Testis (tissue), 3 donors: ENCODE measurements around the gene CERK. TPM values are rescaled to one million over a fixed set of nuclear protein-coding genes. Genes with fewer than 3 reads are reported as not detected.

Experiments
- DNase-seq: peaks from one replicate; pipeline ENCODE4 v3.0.0-alpha.2; 2019
- H3K27ac ChIP-seq, 2 donors: fragments of 200-600 bp; sonication (generic); one replicate each; pipeline ENCODE4 v1.5.1; 2019
- H3K27me3 ChIP-seq: fragments of 200-600 bp; sonication (generic); one replicate; pipeline ENCODE4 v1.5.1; 2019
- H3K36me3 ChIP-seq: fragments of 200-600 bp; sonication (generic); one replicate; pipeline ENCODE4 v1.5.1; 2017; ENCODE audit warnings: low read depth; ENCODE audit errors: missing control alignments
- H3K4me1 ChIP-seq: fragments of 200-600 bp; sonication (generic); one replicate; pipeline ENCODE4 v1.5.1; 2019
- H3K4me3 ChIP-seq, 2 donors: fragments of 200-600 bp; sonication (generic); one replicate each; pipeline ENCODE4 v1.5.1; 2017 to 2019
- H3K9me3 ChIP-seq: fragments of 200-600 bp; sonication (generic); one replicate; pipeline ENCODE4 v1.5.1; 2017
- CTCF ChIP-seq, 3 experiments: fragments of 450-650 bp in 2 of 3; fragments of 200-600 bp in 1 of 3; sonication (generic) in 1 of 3; IDR thresholded peaks; one replicate each; pipeline ENCODE4 v1.5.1; 2016 to 2019; ENCODE audit warnings: antibody characterized with exemption in 3 of 3, mild to moderate bottlenecking in 2 of 3, moderate library complexity in 1 of 3
- POLR2A ChIP-seq: fragments of 450-650 bp; IDR thresholded peaks from one replicate; pipeline ENCODE4 v1.6.1; 2017; ENCODE audit warnings: antibody characterized with exemption, mild to moderate bottlenecking, moderate library complexity
- WGBS, 2 donors: methylation state at CpG; one replicate each; pipeline ENCODE4 v1.1.5; 2018; 5-methylcytosine and 5-hydroxymethylcytosine counted together
- intact Hi-C: fragments of 100-400 bp; cut with DNase I; formaldehyde crosslinking; loops from one replicate; pipeline ENCODE4 v1.15.1; 2023; ENCODE audit warnings: low total_unique reads
- polyA plus RNA-seq: library from polyadenylated mRNA; stranded (reverse); fragments of 350-450 nt; fragmentation: Illumina TruSeq; extraction: RNeasy Lipid Tissue Mini Kit (QIAGEN cat#74804); gene quantifications from one replicate; pipeline ENCODE4 v1.2.3, GENCODE V29; 2014; ENCODE audit warnings: low read depth, low replicate concordance; ENCODE audit not compliant: insufficient read depth
- total RNA-seq, 2 donors: library from RNA; depleted of rRNA; stranded (reverse); fragments of >200 nt; gene quantifications; one replicate each; pipeline ENCODE4 v1.2.3, GENCODE V29; 2016

Gene CERK
- total and polyA plus RNA-seq, 3 donors from 2014 or later: 14.0 to 21.3 (median 17.0) TPM

- Histone ChIP-seq H3K4me3 (no peak overlapping the region), H3K27me3 (no peaks in the 10 kb centered on the region), H3K4me1 (no peaks in the 10 kb centered on the region), H3K27ac (no peak overlapping the region), H3K9me3 (no peaks in the 10 kb centered on the region), H3K36me3 (no peaks in the 10 kb centered on the region)
- intact Hi-C loops: no loop called here
- no peak for DNase-seq
- 84 to 91% methylated on average over 10 to 19 of the region's 20 CpGs for WGBS, 2 donors
- TF ChIP-seq POLR2A: no peak
- TF ChIP-seq CTCF (IDR thresholded peaks at IDR 0.05): no peak
These were observed 10.3 kb upstream of the CERK start for GRCh38 chr22:46748206-46748907.

- TF ChIP-seq CTCF (IDR thresholded peaks at IDR 0.05) (no peak), POLR2A (no peak)
- Histone ChIP-seq H3K4me1 (no peaks in the 10 kb centered on the region), H3K9me3 (no peaks in the 10 kb centered on the region), H3K27me3 (no peaks in the 10 kb centered on the region), H3K4me3 (no peak overlapping the region), H3K27ac (no peak overlapping the region), H3K36me3 (no peaks in the 10 kb centered on the region)
- intact Hi-C loops: no loop called here
- WGBS, 2 donors: 75 to 80% methylated on average over 3 to 8 of the region's 8 CpGs
- DNase-seq: no peak
These were observed 9.6 kb upstream of the CERK start for GRCh38 chr22:46747646-46748045.

DNA sequence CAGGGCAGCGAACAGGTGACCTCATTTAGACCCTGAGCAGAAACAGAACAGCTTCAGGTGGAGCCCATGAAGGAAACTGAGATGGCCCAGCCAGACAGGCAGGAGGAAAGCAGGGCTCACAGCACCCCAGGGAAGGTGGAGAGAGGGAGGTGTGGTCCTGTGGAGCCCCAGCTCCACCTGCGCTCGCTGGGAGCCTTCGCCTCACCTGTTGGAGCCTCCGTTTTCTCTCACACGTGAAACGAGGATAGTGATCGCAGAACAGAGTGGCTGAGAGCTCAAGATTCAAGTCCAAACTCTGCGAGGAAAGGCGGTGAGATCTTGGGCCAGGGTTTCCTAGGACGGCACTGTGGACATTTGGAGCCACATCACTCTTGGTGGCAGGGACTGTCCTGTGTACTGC, 8.6 kb upstream of the CERK start:
- intact Hi-C loops: no loop called here
- no peaks in the 10 kb centered on the region for H3K27me3 ChIP-seq
- 81 to 86% methylated on average over 11 of the region's 11 CpGs for WGBS, 2 donors

GRCh38 chr22:46746192-46746591, 8.1 kb upstream of the CERK start:
- Histone ChIP-seq H3K36me3 (no peaks in the 10 kb centered on the region), H3K27ac (no peak overlapping the region), H3K4me1 (no peaks in the 10 kb centered on the region), H3K27me3 (no peaks in the 10 kb centered on the region), H3K9me3 (no peaks in the 10 kb centered on the region), H3K4me3 (no peak overlapping the region)
- no peak for DNase-seq
- 69 to 92% methylated on average over 5 of the region's 5 CpGs for whole genome bisulfite sequencing, 2 donors
- TF ChIP-seq POLR2A (no peak), CTCF (IDR thresholded peaks at IDR 0.05) (no peak)
- intact Hi-C loops: no loop called here

More for the DNA sequence above, 8.6 kb upstream of the CERK start:
- TF ChIP-seq POLR2A (no peak), CTCF (IDR thresholded peaks at IDR 0.05) (no peak)
- H3K36me3 ChIP-seq: no peaks in the 10 kb centered on the region
- no peak for DNase-seq
- no peak overlapping the region for H3K4me3 ChIP-seq
- H3K27ac ChIP-seq: no peak overlapping the region
- no peaks in the 10 kb centered on the region for H3K9me3 ChIP-seq
- H3K4me1 ChIP-seq: no peaks in the 10 kb centered on the region

GRCh38 chr22:46744581-46744980, 6.5 kb upstream of the CERK start:
- Histone ChIP-seq H3K27me3 (no peaks in the 10 kb centered on the region), H3K4me3 (no peak overlapping the region), H3K27ac (no peak overlapping the region), H3K36me3 (no peaks in the 10 kb centered on the region), H3K4me1 (peaks cover 3% of the 10 kb centered on the region), H3K9me3 (no peaks in the 10 kb centered on the region)
- no peak for DNase-seq
- intact Hi-C loops: no loop called here
- 81 to 88% methylated on average over 6 of the region's 6 CpGs for WGBS, 2 donors
- TF ChIP-seq POLR2A: no peak
